Cardiac septum (tissue), 1 donor: ENCODE data around the gene PPM1A. TPM values are rescaled to one million over a fixed set of nuclear protein-coding genes. Genes with fewer than 3 reads are reported as not detected.

Experiments
- DNase-seq: peaks from one replicate; pipeline ENCODE4 v3.0.0-alpha.2; 2020; ENCODE audit warnings: low spot score
- intact Hi-C: fragments of 100-400 bp; cut with DNase I; formaldehyde crosslinking; loops from one replicate; pipeline ENCODE4 v1.14.0; 2022
- total RNA-seq: library from RNA; stranded (reverse); fragmentation: NEBNext Ultra II Directional; extraction: Animal tissue kit (Norgen Biotek cat#: 25700); gene quantifications from one replicate; pipeline ENCODE4 v1.2.1, GENCODE V29; 2021
- donor health status: DM: no; HTN: no; CAD: no.

PPM1A gene
- total RNA-seq, 1 donor from 2014 or later: 88.5 TPM

DNA sequence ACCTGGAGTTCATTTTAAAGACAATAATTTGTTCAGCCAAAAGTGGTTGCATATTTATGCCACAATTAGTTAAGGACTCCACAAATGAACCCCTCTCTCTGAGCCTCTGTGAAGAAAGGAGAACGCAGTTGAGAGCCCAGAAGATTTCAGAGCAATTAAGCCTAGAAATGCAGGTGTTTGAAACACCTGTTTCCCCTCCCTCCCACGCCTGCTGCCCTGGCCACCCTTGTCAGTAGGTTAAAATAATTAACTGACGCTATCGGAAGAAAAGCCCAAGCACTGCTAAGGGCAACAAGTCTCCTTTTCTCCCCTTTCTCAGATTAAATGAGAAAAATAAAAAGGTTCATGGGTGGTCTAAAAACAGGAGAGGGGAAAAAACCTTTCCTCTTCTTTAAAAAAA is 99.2 kb downstream of the PPM1A start:
- intact Hi-C loops: no loop called here
- DNase-seq: no peak

Other genes starting within 250 kb of the PPM1A start
- 44.2 TPM for gene PCNX4, start 157.3 kb upstream of the PPM1A start, total RNA-seq
- gene DHRS7, start 83.8 kb upstream of the PPM1A start, total RNA-seq: 36.8 TPM
- not detected for gene C14orf39, start 236.8 kb downstream of the PPM1A start, total RNA-seq